ENCODE data around the gene HSPB3.
"Not testable (repeated sequence)": the region's sequence is repeated elsewhere in the genome, so short reads cannot be mapped to it uniquely, and the experiment has no call there.

Gene HSPB3

DNA sequence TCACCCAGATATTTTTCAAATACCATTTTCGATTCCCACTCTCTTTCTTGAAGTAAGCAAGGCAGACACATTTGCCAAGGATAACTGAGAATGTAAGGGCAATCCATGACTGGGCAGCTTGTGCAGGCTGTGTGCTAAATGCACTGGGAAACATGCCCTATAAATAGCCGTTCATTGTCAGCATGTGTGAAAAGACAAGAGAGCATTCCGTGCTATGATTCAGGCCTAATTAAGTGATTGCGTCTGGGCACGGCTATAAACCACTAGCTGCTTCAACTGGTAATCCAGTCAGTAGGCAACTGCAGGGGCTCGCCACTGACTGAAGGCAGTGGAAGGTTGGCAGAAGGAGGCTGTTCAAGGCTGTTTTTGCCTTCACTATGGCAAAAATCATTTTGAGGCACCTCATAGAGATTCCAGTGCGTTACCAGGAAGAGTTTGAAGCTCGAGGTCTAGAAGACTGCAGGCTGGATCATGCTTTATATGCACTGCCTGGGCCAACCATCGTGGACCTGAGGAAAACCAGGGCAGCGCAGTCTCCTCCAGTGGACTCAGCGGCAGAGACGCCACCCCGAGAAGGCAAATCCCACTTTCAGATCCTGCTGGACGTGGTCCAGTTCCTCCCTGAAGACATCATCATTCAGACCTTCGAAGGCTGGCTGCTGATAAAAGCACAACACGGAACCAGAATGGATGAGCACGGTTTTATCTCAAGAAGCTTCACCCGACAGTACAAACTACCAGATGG is at the start of gene HSPB3:
TSS of gene HSPB3 (plus strand) at position 287 of the 745 bp plus-strand sequence. CDS start at position 378, 91 bp downstream.
- DNase-seq, result no peak

- no peak for DNase-seq
These were observed 44.3 kb upstream of the HSPB3 start for GRCh38 chr5:54411176-54411575.

GRCh38 chr5:54412913-54413312 is 42.6 kb upstream of the HSPB3 start:
- DNase-seq, result no peak

DNA sequence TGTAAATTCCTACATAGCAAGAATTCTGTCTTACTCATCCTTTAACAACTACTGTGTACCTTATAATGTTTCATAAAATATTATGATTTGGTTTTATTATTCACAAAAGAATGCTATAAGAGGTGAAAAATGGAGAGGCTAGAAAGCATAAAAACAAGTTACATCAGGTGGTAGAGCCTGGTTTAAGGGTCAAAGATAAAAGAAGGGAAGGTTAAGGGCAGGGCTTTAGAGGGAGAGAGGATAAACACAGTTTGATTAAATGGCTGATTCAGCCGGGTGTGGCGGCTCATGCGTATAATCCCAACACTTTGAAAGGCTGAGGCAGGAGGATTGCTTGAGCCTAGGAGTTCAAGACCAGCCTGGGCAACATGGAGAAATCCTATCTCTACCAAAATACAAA is 40.4 kb upstream of the HSPB3 start:
- DNase-seq, result no peak

- no peak for DNase-seq
These were observed 39.5 kb upstream of the HSPB3 start for GRCh38 chr5:54415896-54416601.

DNA sequence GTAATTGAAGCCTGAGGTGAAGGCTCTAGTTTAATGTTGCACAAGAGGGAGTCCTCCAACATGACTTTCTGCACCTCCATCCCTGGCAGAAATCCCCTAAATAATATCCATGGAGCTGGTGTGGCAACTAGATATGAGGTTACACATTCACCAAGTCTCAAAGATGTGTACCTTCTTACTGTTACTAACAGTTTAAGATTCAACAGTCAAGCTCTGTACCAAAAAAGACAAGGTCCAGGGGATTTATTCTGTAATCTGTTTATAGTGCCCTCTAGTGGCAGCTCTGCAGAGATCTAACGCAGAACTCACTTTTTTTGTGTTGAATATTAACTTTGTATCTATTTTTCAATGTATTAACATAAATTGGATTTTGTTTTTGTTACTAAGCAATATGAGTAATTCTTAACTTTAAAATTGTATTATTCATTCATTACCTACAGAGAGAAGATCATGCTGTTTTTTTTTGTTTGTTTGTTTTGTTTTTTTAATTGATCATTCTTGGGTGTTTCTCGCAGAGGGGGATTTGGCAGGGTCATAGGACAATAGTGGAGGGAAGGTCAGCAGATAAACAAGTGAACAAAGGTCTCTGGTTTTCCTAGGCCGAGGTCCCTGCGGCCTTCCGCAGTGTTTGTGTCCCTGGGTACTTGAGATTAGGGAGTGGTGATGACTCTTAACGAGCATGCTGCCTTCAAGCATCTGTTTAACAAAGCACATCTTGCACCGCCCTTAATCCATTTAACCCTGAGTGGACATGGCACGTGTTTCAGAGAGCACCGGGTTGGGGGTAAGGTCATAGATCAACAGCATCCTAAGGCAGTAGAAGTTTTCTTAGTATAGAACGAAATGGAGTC is 35.7 kb upstream of the HSPB3 start:
- peak; percentile 40 to 81 for DNase-seq

DNA sequence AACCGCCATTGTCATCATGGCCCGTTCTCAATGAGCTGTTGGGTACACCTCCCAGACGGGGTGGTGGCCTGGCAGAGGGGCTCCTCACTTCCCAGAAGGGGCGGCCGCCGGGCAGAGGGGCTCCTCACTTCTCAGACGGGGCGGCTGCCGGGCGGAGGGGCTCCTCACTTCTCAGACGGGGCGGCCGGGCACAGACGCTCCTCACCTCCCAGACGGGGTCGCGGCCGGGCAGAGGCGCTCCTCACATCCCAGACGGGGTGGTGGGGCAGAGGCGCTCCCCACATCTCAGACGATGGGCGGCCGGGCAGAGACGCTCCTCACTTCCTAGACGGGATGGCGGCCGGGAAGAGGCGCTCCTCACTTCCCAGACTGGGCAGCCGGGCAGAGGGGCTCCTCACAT is 35.0 kb upstream of the HSPB3 start:
- DNase-seq, result not testable (repeated sequence)

GRCh38 chr5:54421976-54422375 is 33.5 kb upstream of the HSPB3 start:
- DNase-seq, result no peak

DNA sequence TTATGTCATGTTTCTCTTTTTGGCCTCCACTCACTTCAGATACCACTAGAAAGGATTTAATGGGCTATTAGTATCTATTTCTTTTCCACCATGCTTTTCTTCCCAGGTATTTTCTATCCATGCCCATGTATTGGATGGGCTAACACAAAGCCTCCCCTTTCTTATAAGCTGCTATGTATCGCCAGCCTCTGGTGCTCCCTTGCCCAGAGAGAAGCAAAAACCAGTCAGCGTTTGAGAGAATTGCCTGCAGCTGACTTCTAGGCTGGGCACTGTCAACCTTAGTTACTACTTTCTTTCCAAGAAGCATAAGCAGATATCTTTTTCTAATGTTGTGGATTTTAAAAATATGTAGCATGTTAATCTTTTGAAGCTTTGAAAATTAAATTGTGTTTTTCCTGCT is 30.2 kb upstream of the HSPB3 start:
- DNase-seq, result no peak

GRCh38 chr5:54426209-54426608 is 29.3 kb upstream of the HSPB3 start:
- no peak for DNase-seq

GRCh38 chr5:54434650-54435049 is 20.8 kb upstream of the HSPB3 start:
- DNase-seq, result not testable (repeated sequence)

DNA sequence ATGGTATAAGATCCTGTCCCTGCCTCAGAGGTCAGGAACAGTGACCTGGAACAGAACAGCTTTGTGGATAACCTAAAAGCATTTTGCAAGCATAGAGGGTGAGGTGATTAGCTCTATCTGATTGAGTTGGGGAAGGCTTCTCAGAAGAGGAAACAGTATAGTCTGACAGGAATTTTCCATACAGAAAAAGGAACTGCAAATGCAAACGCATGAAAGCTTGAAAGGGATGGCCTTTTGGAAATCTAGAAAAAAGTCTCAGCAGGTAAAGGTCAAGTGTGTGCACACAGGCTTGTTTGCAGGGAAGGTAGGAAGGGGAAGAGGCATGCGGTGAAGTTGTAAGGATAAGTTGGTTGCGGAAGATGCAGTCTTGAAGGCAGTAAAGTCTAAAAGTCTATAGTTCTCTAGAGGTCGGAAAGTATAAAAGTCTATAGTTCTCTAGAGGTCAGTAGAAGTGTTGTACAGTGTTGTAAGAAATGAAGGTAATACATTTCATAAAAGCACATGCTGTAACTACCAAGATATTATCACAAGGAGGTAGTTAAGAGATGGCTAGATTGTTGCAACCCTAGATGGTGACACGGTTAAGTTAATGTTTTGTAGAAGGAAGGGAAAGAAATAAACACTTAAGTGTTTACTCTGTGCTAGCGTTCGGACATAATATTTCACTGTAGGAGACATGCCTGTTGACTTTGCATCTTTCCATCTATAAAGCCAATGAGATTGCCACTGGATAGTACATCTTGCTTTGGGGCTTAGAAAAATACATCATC is 16.7 kb upstream of the HSPB3 start:
- peak; percentile 13 to 27 for DNase-seq

DNA sequence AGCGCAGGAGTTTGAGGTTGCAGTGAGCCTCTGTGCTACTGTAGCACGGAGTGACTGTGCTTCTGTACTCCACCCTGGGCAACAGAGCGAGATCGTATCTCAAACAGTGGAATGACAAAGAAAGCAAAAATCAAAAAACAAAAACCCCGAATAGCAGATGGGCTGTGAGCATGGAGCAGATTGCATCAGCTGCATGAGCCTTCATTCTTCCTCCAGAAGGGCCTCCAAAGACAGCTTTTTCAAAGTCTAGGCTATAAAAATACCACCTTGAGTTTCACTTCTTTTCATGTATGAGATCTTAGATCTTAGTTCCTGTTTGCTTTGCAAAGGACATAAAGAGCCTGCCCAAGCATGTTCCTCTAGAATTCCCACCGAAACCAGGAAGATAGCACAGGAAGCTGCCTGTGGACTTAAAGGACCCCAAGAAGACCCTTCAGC is 15.0 kb upstream of the HSPB3 start:
- DNase-seq, result peak; percentile 3 to 7

DNA sequence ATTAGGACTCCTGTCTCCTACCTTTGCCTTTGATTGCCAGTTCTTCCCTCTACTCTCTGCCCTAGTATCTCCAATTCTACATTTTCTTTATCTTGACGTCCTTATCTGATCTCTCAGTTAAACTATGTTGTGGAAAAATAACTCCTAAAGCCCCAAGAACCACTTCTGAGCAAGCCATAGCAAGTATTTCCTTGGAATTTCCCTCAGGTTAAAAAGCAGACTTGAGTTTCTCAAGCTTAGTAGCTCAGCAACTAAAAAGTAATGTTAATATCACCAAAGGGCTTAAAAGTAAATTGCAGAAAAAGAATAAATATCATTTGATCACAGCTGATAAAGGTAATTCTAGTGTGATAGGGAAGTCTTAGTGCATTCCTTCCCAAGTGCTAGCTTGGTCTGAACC is 13.2 kb upstream of the HSPB3 start:
- DNase-seq, result no peak

DNA sequence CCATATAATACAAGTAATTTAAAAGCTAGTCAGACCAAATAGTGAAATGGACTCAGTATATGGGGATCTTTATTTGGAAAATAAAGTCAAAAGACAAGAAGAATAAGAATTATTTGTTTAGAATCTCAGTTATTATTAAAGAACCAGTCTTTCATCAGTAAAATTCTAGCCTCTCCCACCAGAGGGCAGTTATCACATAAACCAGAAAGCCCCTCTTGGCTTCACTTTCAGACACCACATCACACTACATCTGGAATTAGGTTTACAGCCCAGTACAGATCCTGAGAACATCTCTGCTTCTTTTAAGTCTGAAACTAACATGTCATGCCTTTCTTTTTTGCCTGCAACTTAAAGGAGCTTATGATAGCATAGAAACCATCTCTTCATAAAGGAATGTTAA is 12.2 kb upstream of the HSPB3 start:
- peak; percentile 17 to 41 for DNase-seq

DNA sequence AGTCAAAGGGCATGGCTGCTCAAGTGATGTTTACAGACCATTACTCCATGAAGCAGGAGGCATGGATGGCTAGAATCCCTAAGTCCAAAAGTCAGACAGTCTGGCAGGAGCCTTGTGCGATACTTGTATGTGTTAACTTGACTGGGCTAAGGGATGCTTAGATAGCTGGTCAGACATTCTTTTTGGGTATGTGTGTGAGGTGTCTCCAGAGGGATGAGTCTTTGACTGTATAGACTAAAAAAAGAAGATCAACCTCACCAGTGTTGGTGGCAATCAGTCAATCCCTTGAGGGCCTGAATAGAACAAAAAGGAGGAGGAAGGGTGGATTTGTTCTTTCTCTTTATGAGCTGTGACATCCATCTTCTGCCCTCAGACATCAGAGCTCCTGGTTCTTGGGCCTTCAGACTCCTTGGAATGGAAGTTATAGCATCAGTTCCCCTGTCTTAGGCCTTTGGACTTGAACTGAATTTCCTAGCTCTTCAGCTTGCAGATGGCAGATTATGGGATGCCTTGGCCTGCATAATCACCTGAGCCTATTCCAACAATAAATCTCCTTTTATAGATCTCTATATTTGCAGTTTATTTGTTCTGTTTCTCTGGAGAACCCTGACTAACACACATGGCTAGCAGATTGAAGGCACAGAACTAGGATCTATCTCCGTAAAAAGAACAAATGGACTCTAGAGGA is 9.7 kb upstream of the HSPB3 start:
- DNase-seq, result no peak

DNA sequence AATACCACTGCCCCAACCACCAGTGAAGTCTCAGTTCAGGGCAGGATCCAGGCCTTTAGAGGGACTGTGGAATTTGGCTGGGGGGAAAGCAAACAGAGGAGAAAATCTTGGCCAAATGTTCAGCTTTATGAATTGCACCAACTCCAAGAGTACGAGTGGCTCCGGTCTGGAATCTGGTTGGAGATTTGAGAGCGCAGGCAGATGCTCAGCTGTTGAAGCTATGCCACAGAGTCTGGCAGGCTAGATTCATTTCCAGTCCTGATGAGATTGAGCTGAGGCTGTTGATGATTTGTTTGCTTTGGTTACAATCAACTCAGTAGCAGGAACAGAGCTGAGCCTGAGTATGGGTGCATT is 9.1 kb upstream of the HSPB3 start:
- DNase-seq, result no peak

- no peak for DNase-seq
These were observed 5.6 kb upstream of the HSPB3 start for GRCh38 chr5:54449923-54450322.

DNA sequence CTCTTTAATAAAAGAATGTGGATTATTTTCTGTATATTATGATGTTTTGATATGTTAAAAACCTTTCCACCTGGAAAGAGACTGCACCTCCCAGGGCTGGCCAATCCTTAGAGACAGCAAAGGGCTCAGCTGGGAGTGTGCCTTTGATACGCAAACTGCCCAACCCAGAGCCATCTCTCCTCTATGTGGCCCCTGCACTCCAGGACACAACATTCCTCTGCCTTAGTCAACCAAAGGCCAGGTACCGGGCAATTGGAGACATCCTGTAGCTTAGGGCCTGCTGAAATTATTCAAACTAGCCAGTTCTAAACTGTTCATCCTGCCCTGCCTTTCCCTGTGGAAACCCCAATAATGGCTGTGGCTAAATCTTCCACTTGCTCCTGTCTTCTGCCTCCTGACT is 5.0 kb upstream of the HSPB3 start:
- no peak for DNase-seq

GRCh38 chr5:54453046-54453445 is 2.5 kb upstream of the HSPB3 start:
- no peak for DNase-seq

GRCh38 chr5:54454602-54455001 is 897 bp upstream of the HSPB3 start:
- no peak for DNase-seq
